ENCODE data around the gene DTHD1.

GRCh38 chr4:36360755-36361154, 79.3 kb downstream of the DTHD1 start:
- TF ChIP-seq CTCF (IDR thresholded peaks at IDR 0.05) (no peak), POLR2A (IDR thresholded peaks at IDR 0.05) (no peak), EP300 (IDR thresholded peaks at IDR 0.05) (no peak), POLR2AphosphoS5 (IDR thresholded peaks at IDR 0.05) (no peak)
